PC-3 (cell line): ENCODE results near the gene TRAF3.

Source experiments
- CTCF ChIP-seq: fragments of 300-600 bp; sonication (generic); conservative IDR thresholded peaks from 2 replicates; pipeline ENCODE4 v1.5.1; 2017; ENCODE audit warnings: antibody characterized with exemption, low read depth, mild to moderate bottlenecking, low read length
- EZH2 ChIP-seq: fragments of 300-600 bp; sonication (generic); IDR thresholded peaks from one replicate; pipeline ENCODE4 v1.6.1; 2017; ENCODE audit warnings: antibody characterized with exemption, mild to moderate bottlenecking, low read length; ENCODE audit not compliant: unreplicated experiment

- TF ChIP-seq CTCF: no peak
- TF ChIP-seq EZH2: no peak
These were observed 160.9 kb downstream of the TRAF3 start for GRCh38 chr14:102938191-102938590.
